ENCODE results near the gene ARRB2. TPM values are rescaled to one million over a fixed set of nuclear protein-coding genes. Genes with fewer than 3 reads are reported as not detected.
"Not testable (repeated sequence)": the region's sequence is repeated elsewhere in the genome, so short reads cannot be mapped to it uniquely, and the experiment has no call there.

Gene ARRB2
- total RNA-seq, 6 experiments from 2014 or later = 18.2 to 38.6 (median 23.9) TPM

DNA sequence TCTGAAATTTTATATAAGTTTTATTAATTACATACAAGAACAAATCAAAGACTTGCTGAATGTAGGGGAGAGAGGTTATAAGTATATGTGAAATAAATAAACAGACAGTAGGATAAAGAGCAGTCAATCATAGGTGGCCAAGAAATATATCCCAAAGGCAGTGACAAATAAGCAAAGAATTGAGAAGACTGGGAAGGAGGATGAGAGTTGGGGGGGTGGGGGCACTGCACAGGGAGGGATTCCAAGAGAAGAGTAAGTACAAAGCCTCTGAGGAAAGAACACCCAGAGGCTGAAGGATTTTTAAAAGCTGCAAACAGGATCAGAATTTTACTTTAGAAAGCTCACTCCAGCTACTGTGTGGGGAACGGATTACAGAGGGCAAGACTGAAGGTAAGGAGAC lies 9.3 kb upstream of the ARRB2 start:
- TF ChIP-seq POLR2A (IDR thresholded peaks at IDR 0.05) (no peak), CTCF (IDR thresholded peaks at IDR 0.05) (no peak)
- WGBS (ENCODE audit: insufficient coverage, low coverage, low lambda C conversion rate, missing lambda C conversion rate) = 91% methylated on average over 1 of the region's 1 CpG
- H3K4me3 ChIP-seq = no peak overlapping the region
- no peaks in the 10 kb centered on the region for H3K9me3 ChIP-seq
- no peaks in the 10 kb centered on the region for H3K27me3 ChIP-seq
- no peak for DNase-seq
- ATAC-seq = no peak
- no peak overlapping the region for H3K27ac ChIP-seq
- H3K36me3 ChIP-seq = no peaks in the 10 kb centered on the region
- intact Hi-C loops (cut with DNase I) = loop anchor here (10.0 kb wide), 2 partner anchors 126 to 184 kb away; no protein-coding TSS in a partner anchor
- peaks cover 0 to 7% (median 3%) of the 10 kb centered on the region in 4 donors for H3K4me1 ChIP-seq

- ATAC-seq = no peak
- H3K27ac ChIP-seq = peak overlapping the region in 2 of 3 donors; percentile 37 to 65
Observed at GRCh38 chr17:4703330-4703691, 7.1 kb upstream of the ARRB2 start.

GRCh38 chr17:4704574-4704907 lies 5.9 kb upstream of the ARRB2 start:
- H3K9me3 ChIP-seq, DNase-seq, ATAC-seq, H3K36me3 ChIP-seq, H3K4me1 ChIP-seq, H3K27me3 ChIP-seq: not testable (repeated sequence)
- Histone ChIP-seq H3K27ac (peak overlapping the region in 1 of 3 donors; percentile 61), H3K4me3 (peak overlapping the region; percentile 94 to 97 (median 96))
- intact Hi-C loops (cut with DNase I) = loop anchor here (10.0 kb wide), 2 partner anchors 130 to 180 kb away; no protein-coding TSS in a partner anchor
- WGBS (ENCODE audit: insufficient coverage, low coverage, low lambda C conversion rate, missing lambda C conversion rate) = 48% methylated on average over 2 of the region's 14 CpGs

More at GRCh38 chr17:4703330-4703691, 7.1 kb upstream of the ARRB2 start:
- peaks cover 0 to 7% (median 3%) of the 10 kb centered on the region in 4 donors for H3K4me1 ChIP-seq
- H3K36me3 ChIP-seq = no peaks in the 10 kb centered on the region
- no peak for TF ChIP-seq POLR2A (IDR thresholded peaks at IDR 0.05)
- no peaks in the 10 kb centered on the region for H3K27me3 ChIP-seq
- 5% methylated on average over 14 of the region's 15 CpGs for WGBS (ENCODE audit: insufficient coverage, low coverage, low lambda C conversion rate, missing lambda C conversion rate)
- intact Hi-C loops (cut with DNase I) = loop anchor here (10.0 kb wide), 2 partner anchors 129 to 181 kb away; no protein-coding TSS in a partner anchor
- peak overlapping the region; percentile 94 to 97 (median 96) for H3K4me3 ChIP-seq
- no peaks in the 10 kb centered on the region for H3K9me3 ChIP-seq
- no peak for DNase-seq

DNA sequence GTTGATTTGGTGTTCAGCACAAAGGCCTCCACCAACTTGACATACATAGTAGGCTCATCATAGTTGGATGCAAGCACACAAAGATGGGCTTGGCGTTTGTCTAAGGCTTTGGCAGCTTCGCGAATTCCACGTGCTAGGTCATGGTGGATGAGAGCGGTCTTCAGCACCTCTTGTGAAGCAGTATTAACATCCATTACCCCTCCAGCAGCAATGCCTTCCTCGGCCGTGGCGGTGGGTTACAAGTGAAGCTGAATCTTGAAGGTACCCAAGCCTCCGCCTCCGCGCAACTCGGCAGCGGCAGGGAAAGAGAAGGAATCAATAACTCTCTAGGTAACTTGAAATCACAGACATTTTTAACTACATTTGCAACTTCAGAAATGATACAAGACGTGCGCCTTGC lies 5.4 kb upstream of the ARRB2 start:
- DNase-seq (no peak), ATAC-seq (no peak)
- intact Hi-C loops (cut with DNase I) = loop anchor here (10.0 kb wide), 2 partner anchors 130 to 180 kb away; no protein-coding TSS in a partner anchor
- Histone ChIP-seq H3K27me3 (no peaks in the 10 kb centered on the region), H3K27ac (no peak overlapping the region), H3K4me3 (no peak overlapping the region), H3K9me3 (no peaks in the 10 kb centered on the region), H3K36me3 (no peaks in the 10 kb centered on the region), H3K4me1 (peaks cover 0 to 7% (median 3%) of the 10 kb centered on the region in 4 donors)
- 95% methylated on average over 12 of the region's 15 CpGs for WGBS (ENCODE audit: insufficient coverage, low coverage, low lambda C conversion rate, missing lambda C conversion rate)
- TF ChIP-seq CTCF (IDR thresholded peaks at IDR 0.05) (no peak), POLR2A (IDR thresholded peaks at IDR 0.05) (no peak)

DNA sequence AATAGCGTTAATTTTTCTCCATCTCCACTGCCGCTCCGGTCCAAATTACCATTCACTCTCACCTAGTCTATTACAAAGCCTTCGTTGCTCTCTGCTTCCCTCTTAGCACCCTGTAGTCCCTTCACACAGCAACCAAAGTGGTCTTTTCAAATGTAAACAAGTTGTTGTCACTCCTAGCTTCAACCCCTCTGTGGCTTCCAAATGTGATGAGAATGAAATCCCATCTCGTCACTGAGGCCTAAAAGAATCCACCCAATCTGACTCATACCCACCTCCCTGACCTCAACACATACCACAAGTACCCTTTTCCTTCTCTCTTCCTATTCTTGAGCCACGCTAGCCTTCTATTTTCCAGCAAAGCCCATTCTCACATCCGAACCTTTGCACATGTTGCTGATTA lies 4.3 kb upstream of the ARRB2 start:
- Histone ChIP-seq H3K4me3 (no peak overlapping the region), H3K27me3 (no peaks in the 10 kb centered on the region), H3K27ac (no peak overlapping the region), H3K36me3 (no peaks in the 10 kb centered on the region), H3K9me3 (no peaks in the 10 kb centered on the region), H3K4me1 (peaks cover 0 to 11% (median 5%) of the 10 kb centered on the region in 4 donors)
- WGBS (ENCODE audit: insufficient coverage, low coverage, low lambda C conversion rate, missing lambda C conversion rate) = 84% methylated on average over 7 of the region's 7 CpGs
- TF ChIP-seq CTCF (IDR thresholded peaks at IDR 0.05) (no peak), POLR2A (IDR thresholded peaks at IDR 0.05) (no peak)
- DNase-seq (no peak), ATAC-seq (no peak)
- intact Hi-C loops (cut with DNase I) = loop anchor here (10.0 kb wide), 2 partner anchors 131 to 179 kb away; no protein-coding TSS in a partner anchor
